Gastrocnemius medialis (tissue), 4 donors: Measurements from ENCODE around the gene ACTR5.

Experiments used
- CTCF ChIP-seq, 5 experiments: fragments of 450-650 bp in 3 of 5; fragments of 200-600 bp in 2 of 5; sonication (generic) in 2 of 5; IDR thresholded peaks in 4 of 5; conservative IDR thresholded peaks in 1 of 5; 1 replicate in 4 of 5; 2 replicates in 1 of 5; pipeline ENCODE4 v1.5.1; 2016 to 2019; ENCODE audit warnings: antibody characterized with exemption in 5 of 5, mild to moderate bottlenecking in 3 of 5, moderate library complexity in 3 of 5
- POLR2A ChIP-seq, 2 donors: fragments of 450-650 bp; IDR thresholded peaks; one replicate each; pipeline ENCODE4 v1.6.1; 2017; ENCODE audit warnings: antibody characterized with exemption in 2 of 2, mild to moderate bottlenecking in 2 of 2, moderate library complexity in 2 of 2

- no peak for TF ChIP-seq CTCF (IDR thresholded peaks at IDR 0.05 in 4 of 5, conservative IDR thresholded peaks at IDR 0.05 in 1 of 5)
- peak; percentile 35 to 46 for TF ChIP-seq POLR2A (IDR thresholded peaks at IDR 0.05)
These were observed at the start of gene ACTR5 for GRCh38 chr20:38748097-38748860.
